Endothelial cell (in vitro differentiated cells): ENCODE measurements around the gene SFTPD. TPM values are rescaled to one million over a fixed set of nuclear protein-coding genes. Genes with fewer than 3 reads are reported as not detected.
"Not testable (repeated sequence)": the region's sequence is repeated elsewhere in the genome, so short reads cannot be mapped to it uniquely, and the experiment has no call there.

Source experiments
- DNase-seq: peaks from one replicate; pipeline ENCODE4 v3.0.0; 2021; ENCODE audit warnings: low spot score
- H3K27ac Mint-ChIP-seq: one replicate; pipeline ENCODE4 v1.8.0; 2021; ENCODE audit warnings: mixed read lengths, inconsistent platforms; ENCODE audit not compliant: unreplicated experiment
- H3K27me3 Mint-ChIP-seq: one replicate; pipeline ENCODE4 v1.8.0; 2021; ENCODE audit warnings: mild to moderate bottlenecking, moderate library complexity, mixed read lengths, inconsistent platforms; ENCODE audit not compliant: unreplicated experiment
- H3K36me3 Mint-ChIP-seq: one replicate; pipeline ENCODE4 v1.8.0; 2021; ENCODE audit warnings: mild to moderate bottlenecking, low read depth, mixed read lengths, inconsistent platforms; ENCODE audit not compliant: unreplicated experiment
- H3K4me1 Mint-ChIP-seq: one replicate; pipeline ENCODE4 v1.8.0; 2021; ENCODE audit warnings: mild to moderate bottlenecking, mixed read lengths, inconsistent platforms; ENCODE audit not compliant: unreplicated experiment
- H3K4me3 Mint-ChIP-seq: one replicate; pipeline ENCODE4 v1.8.0; 2021; ENCODE audit warnings: mild to moderate bottlenecking, mixed read lengths, inconsistent platforms; ENCODE audit not compliant: unreplicated experiment
- H3K9me3 Mint-ChIP-seq: one replicate; pipeline ENCODE4 v1.8.0; 2021; ENCODE audit warnings: mixed read lengths, inconsistent platforms; ENCODE audit not compliant: unreplicated experiment
- CTCF ChIP-seq: fragments of 200-600 bp; sonication (generic); IDR thresholded peaks from one replicate; pipeline ENCODE4 v1.5.0; 2021; ENCODE audit warnings: antibody characterized with exemption; ENCODE audit not compliant: unreplicated experiment
- long read RNA-seq: library from polyadenylated mRNA; unstranded; transcript quantifications from one replicate; pipeline ENCODE4 v2.0.0, GENCODE V29; 2020; ENCODE audit not compliant: unreplicated experiment
- total RNA-seq: library from RNA; stranded (reverse); fragmentation: NEBNext Ultra II Directional; extraction: Animal tissue kit (Norgen Biotek cat#: 25700); gene quantifications from one replicate; pipeline ENCODE4 v1.2.1, GENCODE V29; 2021; ENCODE audit not compliant: unreplicated experiment

The SFTPD gene
- 0.31 TPM for total RNA-seq
- long read RNA-seq, partial matches to known transcripts, result 0 of 2 reads
- long read RNA-seq, other reads (novel, unspliced or antisense), result 2 of 2 reads

GRCh38 chr10:79948976-79949722 is at the start of gene SFTPD:
SFTPD (minus strand) TSS chr10:79949105; CDS start chr10:79946659, 2,446 bp downstream.
- H3K27me3 Mint-ChIP-seq, result peaks cover 4% of the 10 kb centered on the region
- no peak for DNase-seq
- no peak for TF ChIP-seq CTCF
- H3K4me3 Mint-ChIP-seq, result no peak within 1 kb of the TSS
- peaks cover 22% of the 10 kb centered on the region for H3K36me3 Mint-ChIP-seq
- H3K4me1 Mint-ChIP-seq, result no peaks in the 10 kb centered on the region
- peaks cover 18% of the 10 kb centered on the region for H3K9me3 Mint-ChIP-seq
- no peak within 1 kb of the TSS for H3K27ac Mint-ChIP-seq

- Mint-ChIP-seq H3K27ac (no peak overlapping the region), H3K9me3 (no peaks in the 10 kb centered on the region), H3K4me3 (no peak overlapping the region), H3K4me1 (no peaks in the 10 kb centered on the region), H3K27me3 (peaks cover 2% of the 10 kb centered on the region), H3K36me3 (no peaks in the 10 kb centered on the region)
- no peak for TF ChIP-seq CTCF
- DNase-seq, result no peak
These were observed 47.2 kb upstream of the SFTPD start for GRCh38 chr10:79995979-79996634.

GRCh38 chr10:79994556-79994955 is 45.7 kb upstream of the SFTPD start:
- Mint-ChIP-seq H3K27ac (no peak overlapping the region), H3K4me1 (no peaks in the 10 kb centered on the region), H3K27me3 (peaks cover 2% of the 10 kb centered on the region), H3K9me3 (peaks cover 7% of the 10 kb centered on the region), H3K36me3 (no peaks in the 10 kb centered on the region), H3K4me3 (no peak overlapping the region)
- no peak for DNase-seq
- TF ChIP-seq CTCF, result no peak

- not testable (repeated sequence) for H3K27me3 Mint-ChIP-seq, H3K4me3 Mint-ChIP-seq, DNase-seq, H3K4me1 Mint-ChIP-seq, H3K9me3 Mint-ChIP-seq, H3K36me3 Mint-ChIP-seq, H3K27ac Mint-ChIP-seq
These were observed 39.3 kb upstream of the SFTPD start for GRCh38 chr10:79988199-79988598.

GRCh38 chr10:79986661-79987060 is 37.8 kb upstream of the SFTPD start:
- H3K9me3 Mint-ChIP-seq, H3K27me3 Mint-ChIP-seq, H3K36me3 Mint-ChIP-seq, H3K4me1 Mint-ChIP-seq, H3K27ac Mint-ChIP-seq, DNase-seq, H3K4me3 Mint-ChIP-seq: not testable (repeated sequence)
